ENCODE results near the gene LRMDA.

The LRMDA gene

DNA sequence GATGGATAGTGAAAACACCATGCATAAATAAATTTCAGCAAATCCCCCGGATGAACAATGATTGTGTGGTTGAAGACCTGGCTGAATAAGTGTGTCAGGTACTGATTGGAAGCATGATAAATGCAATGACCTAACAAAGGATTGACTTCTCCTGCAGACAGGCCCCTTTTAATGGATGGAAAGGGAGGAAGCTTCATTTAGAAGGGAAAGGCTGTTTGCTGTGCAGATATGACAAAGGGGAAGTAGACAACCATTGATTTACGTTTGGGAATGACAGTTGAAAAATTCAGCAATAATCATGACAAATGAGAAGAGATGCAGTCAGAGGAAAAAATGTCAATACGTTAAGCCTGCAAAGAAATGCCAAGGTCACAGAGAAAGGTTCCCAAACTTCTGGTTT lies 503.8 kb downstream of the LRMDA start:
- no peak for DNase-seq

DNA sequence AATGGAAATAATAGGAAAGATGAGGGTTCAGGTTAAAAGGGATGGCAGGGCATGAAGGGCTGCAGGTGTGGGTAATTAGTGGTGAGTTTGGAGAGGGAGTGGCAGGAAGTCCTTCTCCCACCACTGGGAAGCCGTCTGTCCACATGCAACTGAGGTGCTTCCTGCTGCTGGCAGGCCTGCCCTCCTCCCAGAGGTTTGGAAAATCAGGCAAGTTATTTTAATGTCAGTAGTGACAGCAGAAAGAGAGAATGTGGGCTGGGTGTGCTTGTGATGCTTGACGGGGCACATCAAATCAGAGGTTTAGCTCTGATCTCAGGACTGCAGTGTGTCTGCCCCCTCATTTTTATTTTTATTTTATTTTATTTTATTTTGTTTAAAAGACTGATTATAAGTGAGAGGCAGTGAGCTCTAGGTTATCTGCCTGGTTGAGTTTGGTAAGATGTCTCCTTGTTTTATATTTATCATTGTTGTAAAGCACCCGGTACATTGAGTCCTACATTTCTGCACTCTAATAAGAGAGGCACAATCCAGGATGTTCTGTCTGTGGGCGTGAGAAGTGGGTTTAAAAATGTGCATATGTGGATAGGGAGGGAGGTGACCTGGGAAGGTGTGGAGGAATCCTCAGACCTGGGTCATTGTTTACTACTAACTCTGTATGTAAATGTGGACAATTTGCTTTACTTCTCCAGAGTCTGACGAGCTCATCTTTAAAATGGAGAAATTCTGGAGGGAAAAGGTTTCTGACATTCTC lies 504.4 kb downstream of the LRMDA start:
- DNase-seq = no peak

DNA sequence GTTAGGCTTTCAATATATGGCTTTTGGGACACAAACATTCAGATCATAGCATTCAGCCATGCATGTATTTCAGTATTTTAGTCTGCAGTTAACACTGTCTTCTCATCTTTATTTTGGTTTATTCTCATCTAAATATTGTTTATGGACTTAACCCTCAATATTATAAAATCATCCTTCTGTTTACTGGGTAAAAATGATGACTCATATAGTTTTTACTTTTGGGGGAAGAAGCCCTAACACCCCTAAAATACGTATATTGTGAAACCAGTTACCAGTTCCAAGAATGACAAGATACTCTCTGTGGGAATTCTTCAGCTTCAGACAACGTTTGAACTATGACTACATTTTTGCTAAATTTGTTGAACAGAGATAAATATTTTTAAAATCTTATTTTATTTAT lies 505.4 kb downstream of the LRMDA start:
- no peak for DNase-seq

DNA sequence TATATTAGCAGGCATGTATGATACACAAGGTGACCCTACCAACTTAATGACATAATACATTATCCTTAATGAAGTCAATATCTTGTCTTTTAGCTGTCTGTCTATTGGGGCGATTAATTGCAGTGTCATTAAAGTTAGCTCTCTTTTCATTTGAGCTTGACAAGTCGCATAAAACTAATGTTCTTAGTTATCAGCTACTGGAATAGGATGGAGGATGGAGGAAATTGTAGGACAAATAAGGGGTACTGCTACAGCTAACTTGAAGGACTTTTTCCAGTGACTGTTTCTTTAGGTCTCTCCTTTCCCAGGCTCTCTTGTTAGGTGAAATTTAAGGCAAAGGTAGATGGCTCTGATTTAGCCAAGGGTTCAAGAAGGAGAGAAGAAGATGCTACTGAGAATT lies 506.4 kb downstream of the LRMDA start:
- no peak for DNase-seq

DNA sequence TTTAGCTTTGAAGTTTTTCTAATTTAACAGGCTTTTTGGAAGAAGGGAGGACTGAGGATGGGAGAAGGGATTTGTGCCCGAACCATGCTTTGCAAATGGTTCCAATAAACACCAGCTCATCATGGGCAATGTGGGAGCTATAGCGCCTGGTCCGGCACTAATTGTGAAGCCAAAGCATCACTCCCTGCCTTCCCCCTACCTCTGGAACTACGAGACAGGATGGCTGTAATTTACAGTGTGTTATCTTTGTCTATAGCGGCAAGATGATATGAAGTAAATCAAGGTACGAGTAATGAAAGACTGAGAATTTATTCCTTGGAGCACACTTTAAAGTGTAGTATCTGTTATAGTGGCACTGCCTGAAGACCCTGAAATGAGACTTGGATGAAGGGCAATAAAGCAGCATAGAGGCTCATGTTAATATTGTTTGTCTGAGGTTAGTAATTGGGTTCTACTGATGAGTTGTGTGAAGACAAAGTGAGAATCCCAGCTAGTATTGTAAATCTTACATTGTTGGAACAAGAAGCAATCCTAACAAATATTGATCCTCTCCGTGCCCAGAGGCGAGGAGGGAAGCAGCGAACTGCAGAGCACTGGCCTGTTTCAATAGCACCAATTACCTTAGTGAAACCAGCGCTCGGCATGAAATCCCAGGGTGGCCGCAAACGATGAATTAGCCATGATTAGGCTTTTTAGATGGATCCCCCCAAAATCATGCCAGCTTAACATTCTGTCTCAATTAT lies 507.1 kb downstream of the LRMDA start:
- no peak for DNase-seq

DNA sequence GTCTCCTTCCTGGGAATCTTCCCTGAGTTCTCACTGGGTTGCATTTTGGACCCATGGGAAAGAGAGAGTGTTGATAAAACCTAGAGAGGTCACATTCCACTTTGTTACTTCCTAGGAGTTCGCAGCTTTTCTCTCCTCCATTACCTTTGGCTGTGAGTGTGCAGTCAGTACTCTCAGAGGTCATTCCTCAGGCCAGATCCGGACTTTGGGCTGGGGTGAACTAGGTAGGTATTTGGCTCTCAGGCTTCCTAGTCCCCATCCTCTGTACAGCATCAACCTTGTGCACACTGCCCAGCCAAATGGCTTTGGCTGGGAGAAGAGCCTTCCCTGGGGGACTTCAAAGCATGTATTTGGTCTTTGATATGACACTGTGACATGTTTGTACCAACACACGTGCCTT lies 508.1 kb downstream of the LRMDA start:
- DNase-seq = no peak

DNA sequence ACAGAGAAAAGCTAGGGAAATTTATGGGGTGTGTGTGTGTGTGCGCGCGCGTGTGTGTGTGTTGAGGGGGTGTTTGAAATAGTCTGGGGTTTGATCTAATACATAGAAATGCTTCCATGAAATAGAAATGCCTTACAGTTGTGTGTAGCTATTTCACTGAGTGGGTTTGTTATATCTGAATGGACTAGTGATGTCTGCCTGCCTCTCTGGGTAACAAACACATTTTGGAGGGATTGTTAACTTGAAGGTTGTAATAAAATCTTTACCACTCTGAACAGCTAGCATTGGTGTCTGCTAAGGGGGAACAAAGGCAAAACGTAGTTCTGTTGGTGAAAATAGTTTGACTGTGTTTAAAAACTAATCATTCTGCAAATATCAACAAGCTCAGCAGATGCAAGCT lies 509.3 kb downstream of the LRMDA start:
- no peak for DNase-seq

DNA sequence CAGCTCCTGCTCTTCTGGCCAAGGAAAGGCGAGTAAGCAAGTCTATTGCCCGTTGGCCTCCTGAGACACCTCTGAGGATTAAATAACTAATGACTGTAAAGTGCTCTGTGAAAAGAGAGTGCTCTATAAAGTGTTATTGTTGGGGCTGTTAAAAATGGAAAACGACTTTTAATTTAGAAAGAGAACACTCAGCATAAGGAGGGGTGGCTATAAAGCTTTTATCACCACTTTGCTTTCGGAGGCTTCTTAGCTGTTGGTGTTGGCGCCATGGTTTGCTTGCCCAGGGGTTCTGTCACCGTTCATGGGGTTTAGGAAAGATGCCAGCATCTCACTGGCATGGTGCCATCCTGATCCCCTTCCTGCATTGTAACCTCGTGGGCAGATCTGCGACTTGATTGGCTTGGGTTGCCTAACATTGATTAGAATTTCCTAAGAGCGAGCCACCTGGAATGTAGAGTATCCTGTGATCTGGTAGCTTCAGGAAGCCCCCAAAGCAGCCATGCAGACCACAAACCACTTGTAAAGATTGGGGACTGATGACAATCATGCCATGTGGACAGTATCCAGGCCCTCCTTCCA lies 509.9 kb downstream of the LRMDA start:
- no peak for DNase-seq

DNA sequence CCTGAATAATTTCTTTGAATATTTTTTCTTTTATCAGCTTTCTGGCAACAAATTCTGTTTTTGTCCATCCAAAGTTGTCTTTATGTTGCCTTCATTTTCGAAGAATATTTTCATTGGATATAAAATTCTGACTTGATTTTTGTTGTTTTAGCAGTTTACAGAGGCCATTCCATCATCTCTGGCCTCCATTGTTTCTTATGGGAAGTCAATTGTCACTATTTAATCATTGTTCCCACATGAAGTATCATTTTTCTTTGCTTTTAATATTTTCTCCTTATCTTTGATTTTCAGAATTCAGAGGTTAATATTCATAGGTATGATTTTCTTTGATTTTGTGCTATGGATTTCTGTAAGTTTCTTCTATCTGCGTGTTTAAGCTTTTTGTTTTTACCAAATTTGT lies 512.6 kb downstream of the LRMDA start:
- DNase-seq = no peak

DNA sequence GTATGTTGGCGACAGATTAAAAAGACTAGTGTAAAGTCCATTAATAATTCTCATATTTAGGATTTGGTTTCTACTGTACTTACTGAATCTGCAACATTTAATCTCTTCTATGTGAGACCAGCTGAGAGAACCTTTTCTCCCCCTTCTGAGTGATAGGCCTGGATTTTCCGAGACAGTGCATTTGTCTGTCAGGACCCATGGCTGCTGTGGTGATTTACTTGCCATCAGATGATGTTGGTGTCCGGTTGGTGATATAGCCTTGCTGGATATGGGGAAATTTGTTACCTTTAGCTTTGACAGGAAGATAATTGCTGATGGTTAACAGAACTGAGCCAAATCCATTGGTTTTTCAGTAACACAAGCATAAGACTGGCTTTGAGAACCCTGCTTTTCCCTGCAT lies 517.2 kb downstream of the LRMDA start:
- DNase-seq = no peak

DNA sequence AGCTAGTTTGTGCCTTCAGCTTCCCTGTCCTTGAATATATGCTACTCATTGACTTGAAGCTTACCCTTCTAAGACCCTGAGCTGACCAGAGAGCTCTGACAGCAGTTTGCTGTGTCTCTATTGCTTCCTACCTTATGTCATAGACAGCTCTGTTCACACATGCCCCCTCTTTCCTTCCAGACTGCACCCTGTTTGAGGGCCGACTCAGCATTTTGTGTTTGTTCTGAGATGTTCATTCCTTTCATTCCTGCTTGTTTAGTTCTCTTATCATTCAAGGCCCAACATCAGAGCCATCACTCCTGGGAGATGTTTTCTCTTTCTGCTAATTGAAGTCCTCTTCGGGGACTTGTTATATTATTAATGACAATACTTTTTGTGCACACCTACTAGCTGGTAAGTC lies 518.9 kb downstream of the LRMDA start:
- DNase-seq = no peak

DNA sequence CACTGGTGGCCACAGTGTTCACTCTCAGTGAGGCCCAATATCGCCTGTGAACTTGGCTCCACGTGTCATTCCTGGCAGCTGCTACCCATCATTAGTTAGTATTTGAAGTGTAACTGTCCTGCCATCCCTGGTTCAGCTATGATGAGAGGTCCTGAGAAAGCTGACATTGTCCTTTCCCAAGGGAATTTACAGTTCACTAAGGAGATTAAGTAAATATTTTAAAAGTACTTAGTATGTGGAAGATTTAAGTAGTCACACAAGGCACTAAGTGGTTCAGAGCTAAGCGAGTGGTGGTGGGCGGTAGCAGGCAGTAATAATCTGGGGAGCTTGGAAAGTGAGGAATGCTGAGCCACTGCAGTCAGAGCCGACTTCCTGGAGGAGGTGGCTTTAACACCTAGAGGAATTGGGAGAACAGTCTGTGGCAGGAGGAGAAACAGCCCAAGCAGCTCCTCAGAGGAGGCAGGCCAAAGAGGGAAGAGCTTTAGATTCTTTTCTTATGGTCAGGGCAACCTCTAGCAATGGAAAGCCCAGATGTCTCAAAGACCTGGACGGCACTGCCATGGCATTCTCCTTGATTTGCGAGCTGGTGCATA lies 519.7 kb downstream of the LRMDA start:
- DNase-seq = no peak

DNA sequence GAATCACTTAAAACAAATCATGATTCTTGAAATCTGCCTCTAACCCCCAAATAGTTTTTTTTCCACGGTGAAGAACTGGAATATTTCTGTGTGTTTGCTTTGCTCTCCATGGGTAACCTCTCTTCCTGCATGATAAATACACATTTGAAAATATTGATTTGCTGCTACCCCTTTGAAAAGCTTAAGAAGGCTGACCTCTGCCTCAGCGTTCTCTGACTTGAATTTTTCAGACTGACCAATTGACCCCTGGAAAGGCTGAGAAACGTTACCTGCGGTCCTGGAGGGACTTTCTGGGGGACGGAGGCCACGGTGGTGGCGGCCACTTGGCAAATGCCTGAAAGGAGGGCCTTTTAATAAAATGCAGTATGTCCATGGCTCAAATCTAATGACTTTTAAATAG lies 520.2 kb downstream of the LRMDA start:
- no peak for DNase-seq

DNA sequence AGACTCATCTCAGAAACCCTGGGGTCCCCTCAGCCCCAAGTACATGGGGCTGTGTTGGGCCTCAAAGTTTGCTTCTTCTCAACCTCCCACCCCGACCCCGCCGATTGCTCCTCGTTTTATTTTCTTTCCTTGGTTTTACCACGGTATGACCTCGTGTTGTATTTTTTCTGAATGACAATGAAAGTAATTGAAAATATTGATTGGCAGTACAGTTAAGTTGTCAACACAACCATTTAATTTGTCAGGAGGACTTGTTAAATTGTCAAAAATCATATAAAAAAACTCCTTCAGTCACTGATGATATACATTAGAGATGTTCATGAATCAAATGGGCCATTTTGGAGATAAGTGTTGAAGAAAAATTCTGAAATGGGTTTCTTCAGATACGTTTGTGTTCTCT lies 520.7 kb downstream of the LRMDA start:
- no peak for DNase-seq

DNA sequence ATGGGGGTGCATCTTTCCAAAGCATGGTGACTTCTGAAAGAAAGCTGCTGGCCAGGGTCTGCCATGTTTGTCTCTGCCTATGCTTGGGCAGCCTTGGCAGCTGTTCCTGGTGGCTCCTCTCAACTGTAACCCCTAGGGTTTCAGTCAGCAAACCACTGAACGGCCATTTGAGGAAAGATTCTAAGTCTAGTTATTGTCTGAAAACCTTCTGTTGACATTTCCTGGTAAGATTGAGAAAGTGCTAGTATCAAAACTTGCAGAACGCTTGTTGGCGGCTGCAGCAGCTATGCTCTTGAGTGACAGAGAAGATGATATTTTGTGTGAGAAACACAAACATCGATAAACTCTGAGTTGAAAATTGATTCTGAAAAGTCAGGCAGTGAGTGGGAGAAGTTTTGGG lies 523.1 kb downstream of the LRMDA start:
- peak; percentile 4 for DNase-seq

DNA sequence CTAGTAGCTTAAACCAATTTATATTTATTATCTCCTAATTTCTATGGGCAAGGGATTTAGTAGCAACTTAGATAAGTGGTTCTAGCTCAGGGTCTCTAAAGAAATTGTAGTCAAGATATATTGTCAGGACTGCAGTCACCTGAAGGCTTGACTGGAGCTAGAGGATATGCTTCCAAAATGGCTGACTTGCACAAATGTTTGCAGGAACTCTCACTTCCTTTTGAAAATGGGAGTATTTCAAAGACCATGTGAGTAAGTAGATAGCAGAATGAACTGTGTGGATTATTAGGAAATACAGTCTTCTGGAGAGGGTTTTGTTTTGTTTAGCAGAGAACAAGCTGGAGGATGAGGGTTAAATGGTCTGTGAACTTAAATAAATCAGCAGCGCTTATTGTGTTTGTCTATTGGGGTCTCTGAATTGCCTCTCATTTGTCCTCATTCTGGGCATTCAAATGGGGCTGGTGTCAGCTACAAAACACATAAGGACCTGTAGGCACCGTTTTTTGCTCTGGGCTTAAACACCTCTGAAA lies 524.6 kb downstream of the LRMDA start:
- peak; percentile 61 for DNase-seq

DNA sequence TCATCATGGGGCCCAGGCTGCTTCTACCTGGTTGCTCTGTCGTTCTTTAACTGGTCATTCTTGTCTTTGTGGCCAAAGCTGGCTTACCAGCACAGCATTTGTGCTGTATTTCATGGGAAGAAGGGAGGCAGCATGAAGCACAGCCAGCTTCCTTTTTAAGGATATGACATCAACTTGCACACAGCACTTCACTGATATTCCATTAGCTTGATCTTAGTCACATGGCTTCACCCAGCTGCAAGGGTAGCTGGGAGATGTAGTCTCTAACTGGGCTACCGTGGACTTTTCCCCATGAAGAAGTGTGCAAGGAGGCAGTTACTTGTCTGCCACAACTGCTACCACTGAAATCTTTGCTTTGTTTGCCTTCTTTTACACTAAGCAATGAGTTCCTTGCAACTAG lies 525.2 kb downstream of the LRMDA start:
- DNase-seq = peak; percentile 25

DNA sequence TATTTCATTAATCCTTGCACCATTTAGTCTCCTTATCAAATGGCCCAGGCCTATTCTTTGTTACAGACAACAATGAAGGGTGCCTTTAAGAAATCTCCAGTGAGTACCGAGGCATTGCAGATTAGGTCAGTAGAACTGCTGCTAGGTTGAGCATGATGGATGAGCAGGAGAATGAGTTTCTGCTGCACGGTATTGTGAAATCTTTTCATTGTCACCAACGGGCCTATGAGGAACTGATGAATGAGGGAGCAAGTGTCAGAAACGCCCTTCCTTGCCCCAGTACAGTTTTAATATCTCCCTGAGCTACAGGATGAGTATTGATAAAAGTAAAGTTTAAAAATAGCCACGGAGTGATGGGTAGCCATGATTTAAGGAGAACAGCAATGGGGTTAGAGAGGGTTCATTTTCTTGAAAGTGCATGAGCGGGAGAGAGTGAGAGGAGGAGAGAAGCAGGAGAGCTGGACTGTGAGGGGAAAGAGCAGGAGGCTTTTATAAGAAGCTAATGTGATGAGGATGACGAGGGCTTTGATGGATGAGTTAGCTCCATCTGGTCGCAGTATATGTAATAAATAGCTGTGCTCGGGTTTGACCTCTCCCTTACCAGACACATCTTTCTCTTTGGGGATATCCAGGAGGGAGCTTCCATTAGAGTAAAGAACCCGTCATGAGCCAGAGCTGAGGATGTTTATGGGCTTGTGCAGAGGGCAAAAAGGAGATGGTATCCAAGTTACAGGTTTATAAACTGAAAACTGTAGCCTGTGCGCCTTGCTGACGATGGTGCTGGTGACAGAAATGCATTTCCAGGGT lies 526.1 kb downstream of the LRMDA start:
- DNase-seq = peak; percentile 57

DNA sequence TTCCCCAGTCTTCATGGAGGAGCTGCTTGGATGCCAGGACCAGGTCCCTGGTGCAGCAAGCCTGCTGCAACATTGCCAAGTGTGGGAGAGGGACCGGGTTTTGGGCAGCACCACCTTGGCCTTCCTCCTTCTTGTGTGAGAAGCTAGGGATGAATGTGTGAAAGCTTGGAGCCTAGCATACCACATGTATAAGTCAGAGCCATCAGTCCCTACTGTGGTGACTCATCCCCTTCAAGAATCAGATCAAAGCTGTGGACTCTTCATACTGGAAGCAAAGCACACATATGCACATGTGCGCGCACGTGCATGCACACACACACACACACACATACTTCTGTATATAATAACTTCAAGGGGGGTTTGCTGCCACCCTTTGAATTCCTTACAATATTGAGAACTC lies 527.8 kb downstream of the LRMDA start:
- no peak for DNase-seq

DNA sequence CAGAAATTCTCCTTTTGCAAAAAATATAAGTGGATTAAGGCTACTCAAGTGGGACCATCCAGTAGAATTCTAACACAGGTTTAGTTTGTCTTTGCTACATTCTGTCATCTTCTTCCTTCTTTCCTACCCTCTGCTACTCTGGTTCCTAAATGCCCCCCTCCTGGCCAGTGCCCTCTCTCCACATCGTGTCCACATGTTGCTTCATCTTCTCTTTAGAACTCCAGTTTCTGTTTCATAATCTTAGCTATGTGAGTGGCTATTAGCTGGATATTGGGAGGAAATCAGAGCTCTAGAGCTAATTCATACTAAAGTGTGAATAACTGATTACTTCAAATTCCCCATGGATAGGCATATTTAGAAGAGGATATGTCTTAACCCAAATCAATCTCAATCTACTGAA lies 528.5 kb downstream of the LRMDA start:
- peak; percentile 48 for DNase-seq

DNA sequence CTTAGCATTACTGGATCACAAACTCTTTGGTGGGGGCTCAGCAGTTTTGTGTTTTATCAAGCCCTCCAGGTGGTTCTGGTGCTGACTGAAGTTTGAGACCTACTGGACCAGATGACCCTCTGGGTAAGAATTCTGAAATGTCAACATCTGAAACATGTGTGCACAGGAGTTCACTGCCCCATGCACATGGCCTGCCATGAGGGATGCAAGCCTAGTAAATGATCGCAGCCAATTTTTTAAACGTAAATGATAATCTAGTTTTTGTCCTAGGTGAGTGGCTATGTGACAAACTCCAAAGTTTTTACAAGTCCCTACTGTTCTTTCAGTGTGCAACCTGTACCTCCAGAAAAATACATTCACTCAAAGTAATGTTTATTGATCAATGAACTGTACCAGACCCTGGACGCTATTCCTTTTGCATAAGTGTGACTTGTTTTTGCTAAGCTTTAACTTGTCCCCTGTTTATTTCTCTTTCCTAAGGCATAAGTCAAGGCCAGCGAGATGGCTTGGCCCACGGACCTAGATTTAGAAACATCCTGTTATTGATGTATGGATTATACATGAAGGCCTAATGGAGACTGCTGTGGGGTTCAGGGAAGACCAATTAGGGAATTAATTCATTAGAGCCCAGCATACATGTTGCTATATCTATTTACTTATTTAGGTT lies 531.1 kb downstream of the LRMDA start:
- no peak for DNase-seq

DNA sequence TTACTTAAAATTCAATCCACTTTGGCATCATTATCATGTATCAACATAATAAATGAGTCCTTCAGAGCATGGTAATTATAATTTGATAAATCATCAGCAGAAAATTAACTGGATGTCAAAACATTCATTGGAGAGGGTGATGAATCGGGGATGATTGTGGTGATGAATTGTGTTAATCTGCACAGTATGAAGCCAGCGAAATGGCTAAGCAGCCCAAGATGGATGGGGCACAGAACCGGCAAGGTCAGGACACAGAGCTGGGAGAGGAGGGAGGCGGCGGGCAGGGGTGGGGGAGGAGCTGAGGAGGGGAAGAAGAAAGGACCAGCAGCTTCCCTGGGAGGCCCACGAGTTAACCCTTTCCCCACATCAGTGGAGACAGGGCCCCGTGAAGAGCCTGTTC lies 536.1 kb downstream of the LRMDA start:
- no peak for DNase-seq

Measured in suppressor macrophage treated with lipopolysaccharide for 4 hours (primary cell).